GM19035 (cell line): ENCODE results near the gene FARP2.
"Not testable (repeated sequence)": the region's sequence is repeated elsewhere in the genome, so short reads cannot be mapped to it uniquely, and the experiment has no call there.

Experiments used
- ATAC-seq: cut with Tn5 transposase; IDR thresholded peaks from one replicate; pipeline ENCODE4 v1.9.1; 2021; ENCODE audit not compliant: unreplicated experiment

The FARP2 gene

DNA sequence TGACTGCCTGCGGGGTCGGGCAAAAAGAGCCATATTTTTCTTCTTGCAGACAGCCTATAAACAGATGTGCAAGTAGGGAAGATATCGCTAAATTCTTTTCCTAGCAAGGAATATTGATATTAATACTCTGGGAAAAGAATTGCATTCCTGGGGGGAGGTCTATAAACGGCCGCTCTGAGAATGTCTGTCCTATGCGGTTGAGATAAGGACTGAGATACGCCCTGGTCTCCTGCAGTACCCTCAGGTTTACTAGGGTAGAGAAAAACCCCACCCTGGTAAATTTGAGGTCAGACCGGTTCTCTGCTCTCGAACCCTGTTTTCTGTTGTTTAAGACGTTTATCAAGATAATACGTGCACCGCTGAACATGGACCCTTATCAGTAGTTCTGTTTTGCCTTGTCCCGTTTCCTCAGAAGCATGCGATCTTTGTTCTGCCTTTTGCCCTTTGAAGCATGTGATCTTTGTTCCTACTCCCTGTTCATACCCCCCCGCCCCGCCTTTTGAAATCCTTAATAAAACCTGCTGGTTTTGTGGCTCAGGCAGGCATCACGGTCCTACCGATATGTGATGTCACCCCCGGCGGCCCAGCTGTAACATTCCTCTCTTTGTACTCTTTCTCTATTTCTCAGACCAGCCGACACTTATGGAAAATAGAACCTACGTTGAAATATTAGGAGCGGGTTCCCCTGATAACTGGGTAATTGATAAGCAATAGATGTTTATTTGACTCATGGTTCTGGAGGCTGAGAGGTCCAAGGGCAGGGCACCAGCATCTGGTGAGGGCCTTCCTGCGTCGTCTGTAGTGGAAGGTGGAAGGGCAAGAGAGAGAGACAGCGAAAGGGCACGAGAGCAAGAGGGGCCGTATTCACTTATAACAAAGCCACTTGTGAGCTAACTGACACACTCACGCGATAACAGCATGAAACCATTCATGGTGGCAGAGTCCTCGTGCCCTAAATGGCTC lies 170.0 kb downstream of the FARP2 start:
- not testable (repeated sequence) for ATAC-seq

DNA sequence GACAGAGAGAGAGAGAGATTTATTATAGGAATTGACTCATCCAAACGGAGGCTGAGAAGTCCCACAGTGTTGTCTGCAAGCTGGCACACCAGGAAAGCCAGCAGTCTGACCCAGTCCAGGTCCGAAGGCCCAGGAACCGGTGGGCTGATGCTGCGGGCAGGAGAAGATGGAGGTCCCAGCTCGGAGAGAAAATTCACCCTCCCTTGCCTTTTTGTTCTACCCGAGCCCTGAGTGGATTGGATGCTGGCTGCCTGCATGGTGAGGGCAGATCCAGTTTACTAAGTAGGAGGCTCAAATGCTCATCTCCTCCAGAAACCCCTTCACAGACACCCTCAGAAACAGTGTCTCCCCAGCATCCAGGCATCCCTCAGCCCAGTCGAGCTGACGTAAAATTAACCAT lies 174.5 kb downstream of the FARP2 start:
- no peak for ATAC-seq

- no peak for ATAC-seq
These were observed 175.2 kb downstream of the FARP2 start for GRCh38 chr2:241531161-241531722.

- ATAC-seq, result no peak
These were observed 176.1 kb downstream of the FARP2 start for GRCh38 chr2:241532168-241532567.

GRCh38 chr2:241532733-241533601 lies 176.9 kb downstream of the FARP2 start:
- no peak for ATAC-seq

DNA sequence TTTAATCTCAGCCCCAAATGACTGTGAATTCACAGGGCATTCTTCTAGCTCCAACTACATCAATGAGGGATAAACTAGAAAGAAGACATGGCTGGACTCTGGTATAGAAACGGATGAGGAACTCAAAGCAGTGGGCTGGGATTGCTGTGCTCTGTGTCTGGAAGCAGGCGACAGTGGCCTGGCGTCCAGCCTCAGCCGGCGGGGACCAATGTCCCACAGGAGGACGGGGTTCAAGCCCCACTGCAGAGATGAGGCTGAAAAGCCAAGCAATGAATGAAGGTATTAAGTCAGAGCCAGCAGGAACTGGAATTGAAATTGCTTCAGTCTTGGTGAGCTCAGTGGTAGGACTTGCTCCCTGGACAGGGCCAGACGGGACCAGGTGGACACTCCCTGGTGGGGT lies 178.2 kb downstream of the FARP2 start:
- ATAC-seq, result no peak

GRCh38 chr2:241534701-241535375 lies 178.8 kb downstream of the FARP2 start:
- ATAC-seq, result no peak

GRCh38 chr2:241535871-241536655 lies 180.0 kb downstream of the FARP2 start:
- no peak for ATAC-seq

- ATAC-seq, result no peak
These were observed 182.9 kb downstream of the FARP2 start for GRCh38 chr2:241538838-241539615.

DNA sequence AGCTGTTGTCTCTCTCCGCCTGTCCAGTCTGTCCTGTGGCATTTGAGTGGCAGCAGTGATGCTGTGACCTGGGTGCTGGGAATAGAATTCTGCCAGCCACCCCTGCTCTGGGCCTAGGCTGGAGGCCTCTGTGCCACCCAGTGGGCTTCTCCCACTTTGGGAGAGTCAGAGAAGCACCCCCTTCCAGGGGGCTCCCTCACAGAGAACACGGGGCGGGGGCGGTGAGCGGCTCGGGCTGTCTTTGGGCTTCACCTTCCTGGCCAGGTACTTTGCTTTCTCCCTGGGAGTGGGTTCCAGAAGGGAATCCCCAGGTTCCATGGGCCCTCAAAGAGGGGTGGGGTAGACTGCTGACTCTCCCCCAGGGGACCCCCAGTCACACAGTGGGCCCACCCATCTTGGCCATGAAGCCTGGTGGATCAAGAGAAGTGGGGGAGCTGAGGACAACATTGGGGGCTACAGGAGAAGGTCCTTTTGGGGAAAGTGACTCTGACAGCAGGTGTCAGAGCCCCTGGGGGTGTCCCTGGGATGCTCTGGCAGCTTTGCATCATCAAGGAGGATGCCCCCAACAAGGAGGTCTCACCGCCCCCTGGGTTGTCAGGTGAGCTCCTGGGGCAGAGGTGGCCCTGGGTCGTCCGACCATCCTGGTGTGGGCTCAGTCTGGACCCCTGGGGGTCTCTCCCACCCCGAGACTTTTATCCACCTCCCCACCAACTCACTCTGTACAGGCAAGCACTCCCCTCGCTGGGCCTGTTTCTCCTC lies 183.7 kb downstream of the FARP2 start:
- no peak for ATAC-seq

- ATAC-seq, result no peak
These were observed 184.3 kb downstream of the FARP2 start for GRCh38 chr2:241540401-241540770.

DNA sequence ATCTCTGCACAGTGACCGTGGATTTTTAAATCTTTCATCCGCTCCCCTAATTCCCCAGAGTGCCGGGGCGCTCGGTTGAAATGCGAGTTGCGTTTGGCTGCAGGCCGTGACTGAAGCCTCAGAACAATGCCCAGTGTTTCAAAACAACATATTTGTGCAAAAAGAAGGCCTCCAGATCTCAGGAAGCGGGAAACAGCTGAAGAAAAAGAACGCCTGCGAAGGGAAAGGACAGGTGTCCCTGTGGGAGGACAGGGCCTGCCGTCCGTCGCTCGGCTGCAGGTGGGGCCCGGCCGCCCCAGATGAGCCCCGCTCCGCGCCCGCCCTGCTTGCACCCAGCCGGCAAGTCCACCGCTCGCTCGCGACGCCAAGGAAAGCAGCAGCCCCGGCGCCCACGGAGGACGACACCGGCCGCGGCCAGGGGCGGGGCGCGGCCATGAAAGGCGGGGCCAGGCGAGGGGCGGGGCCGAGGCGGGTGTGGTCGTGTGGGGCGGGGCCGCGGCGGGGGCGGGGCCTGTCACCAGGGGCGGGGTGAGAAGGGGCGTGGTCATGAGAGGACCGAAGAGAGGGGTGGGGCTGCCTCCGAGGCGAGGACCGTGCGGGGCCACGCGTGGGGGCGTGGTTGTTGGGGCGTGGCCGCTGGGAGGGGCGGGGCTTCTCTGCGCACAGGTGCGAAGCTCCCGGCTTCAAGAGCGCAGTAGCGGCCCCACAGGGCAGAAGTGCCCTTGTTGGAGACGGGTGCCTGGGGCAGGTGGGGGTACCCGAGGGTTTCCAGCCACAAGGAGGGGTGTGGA lies 184.9 kb downstream of the FARP2 start:
- no peak for ATAC-seq

GRCh38 chr2:241541564-241542277 lies 185.6 kb downstream of the FARP2 start:
- ATAC-seq, result no peak

DNA sequence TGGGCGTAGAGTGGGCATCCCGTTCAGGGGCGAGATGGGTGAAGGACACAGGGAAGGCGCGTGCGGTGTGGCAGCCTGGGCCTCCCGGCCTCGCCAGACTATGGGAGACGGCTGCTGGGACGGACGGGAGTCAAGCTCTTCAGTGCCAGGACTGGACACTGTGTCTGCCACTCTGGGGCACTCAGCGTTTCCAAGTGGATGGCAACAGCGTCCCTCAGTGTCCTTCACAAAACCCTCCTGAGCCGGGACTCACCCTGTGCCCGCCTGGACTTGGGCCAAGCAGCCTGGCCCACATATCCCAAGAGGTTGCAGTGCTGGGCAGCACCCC lies 186.2 kb downstream of the FARP2 start:
- ATAC-seq, result no peak
